ENCODE data around the gene PRDM16.

DNA sequence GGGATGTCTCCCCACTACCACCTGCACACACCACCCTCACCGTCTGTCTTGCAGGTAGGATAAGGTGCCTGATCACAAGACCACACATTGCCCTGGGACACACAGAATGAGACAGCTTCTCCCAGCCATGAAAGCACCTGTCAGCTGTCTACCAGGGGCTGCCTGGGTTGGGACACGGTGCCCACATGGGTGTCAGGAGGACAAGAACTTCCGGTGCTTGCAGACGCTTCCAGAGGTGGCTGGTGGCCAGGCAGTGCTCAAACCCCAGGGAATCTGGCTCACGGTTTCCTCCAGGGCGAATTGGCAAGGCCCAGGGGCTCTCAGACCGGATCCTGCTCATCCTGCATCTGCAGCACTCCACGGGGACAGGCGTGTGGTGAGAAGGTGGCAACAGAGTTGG is 202.9 kb downstream of the PRDM16 start:
- TF ChIP-seq, protein P1, sequence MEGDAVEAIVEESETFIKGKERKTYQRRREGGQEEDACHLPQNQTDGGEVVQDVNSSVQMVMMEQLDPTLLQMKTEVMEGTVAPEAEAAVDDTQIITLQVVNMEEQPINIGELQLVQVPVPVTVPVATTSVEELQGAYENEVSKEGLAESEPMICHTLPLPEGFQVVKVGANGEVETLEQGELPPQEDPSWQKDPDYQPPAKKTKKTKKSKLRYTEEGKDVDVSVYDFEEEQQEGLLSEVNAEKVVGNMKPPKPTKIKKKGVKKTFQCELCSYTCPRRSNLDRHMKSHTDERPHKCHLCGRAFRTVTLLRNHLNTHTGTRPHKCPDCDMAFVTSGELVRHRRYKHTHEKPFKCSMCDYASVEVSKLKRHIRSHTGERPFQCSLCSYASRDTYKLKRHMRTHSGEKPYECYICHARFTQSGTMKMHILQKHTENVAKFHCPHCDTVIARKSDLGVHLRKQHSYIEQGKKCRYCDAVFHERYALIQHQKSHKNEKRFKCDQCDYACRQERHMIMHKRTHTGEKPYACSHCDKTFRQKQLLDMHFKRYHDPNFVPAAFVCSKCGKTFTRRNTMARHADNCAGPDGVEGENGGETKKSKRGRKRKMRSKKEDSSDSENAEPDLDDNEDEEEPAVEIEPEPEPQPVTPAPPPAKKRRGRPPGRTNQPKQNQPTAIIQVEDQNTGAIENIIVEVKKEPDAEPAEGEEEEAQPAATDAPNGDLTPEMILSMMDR (conservative IDR thresholded peaks at IDR 0.05; ENCODE audit: low read depth in 2 of 2) = no peak
- TF ChIP-seq CREB1 (CRISPR knock-in tag; IDR thresholded peaks at IDR 0.05; ENCODE audit: low read depth) = no peak
- TF ChIP-seq EZH2 (IDR thresholded peaks at IDR 0.05; ENCODE audit: low read depth, unreplicated experiment) = no peak
- TF ChIP-seq POLR2AphosphoS5 (IDR thresholded peaks at IDR 0.05; ENCODE audit: low read depth) = no peak
- no peak for TF ChIP-seq NANOG (IDR thresholded peaks at IDR 0.05; ENCODE audit: borderline replicate concordance)
- no peak for TF ChIP-seq EZH2phosphoT487 (IDR thresholded peaks at IDR 0.05; ENCODE audit: unreplicated experiment)
- TF ChIP-seq, protein P2, sequence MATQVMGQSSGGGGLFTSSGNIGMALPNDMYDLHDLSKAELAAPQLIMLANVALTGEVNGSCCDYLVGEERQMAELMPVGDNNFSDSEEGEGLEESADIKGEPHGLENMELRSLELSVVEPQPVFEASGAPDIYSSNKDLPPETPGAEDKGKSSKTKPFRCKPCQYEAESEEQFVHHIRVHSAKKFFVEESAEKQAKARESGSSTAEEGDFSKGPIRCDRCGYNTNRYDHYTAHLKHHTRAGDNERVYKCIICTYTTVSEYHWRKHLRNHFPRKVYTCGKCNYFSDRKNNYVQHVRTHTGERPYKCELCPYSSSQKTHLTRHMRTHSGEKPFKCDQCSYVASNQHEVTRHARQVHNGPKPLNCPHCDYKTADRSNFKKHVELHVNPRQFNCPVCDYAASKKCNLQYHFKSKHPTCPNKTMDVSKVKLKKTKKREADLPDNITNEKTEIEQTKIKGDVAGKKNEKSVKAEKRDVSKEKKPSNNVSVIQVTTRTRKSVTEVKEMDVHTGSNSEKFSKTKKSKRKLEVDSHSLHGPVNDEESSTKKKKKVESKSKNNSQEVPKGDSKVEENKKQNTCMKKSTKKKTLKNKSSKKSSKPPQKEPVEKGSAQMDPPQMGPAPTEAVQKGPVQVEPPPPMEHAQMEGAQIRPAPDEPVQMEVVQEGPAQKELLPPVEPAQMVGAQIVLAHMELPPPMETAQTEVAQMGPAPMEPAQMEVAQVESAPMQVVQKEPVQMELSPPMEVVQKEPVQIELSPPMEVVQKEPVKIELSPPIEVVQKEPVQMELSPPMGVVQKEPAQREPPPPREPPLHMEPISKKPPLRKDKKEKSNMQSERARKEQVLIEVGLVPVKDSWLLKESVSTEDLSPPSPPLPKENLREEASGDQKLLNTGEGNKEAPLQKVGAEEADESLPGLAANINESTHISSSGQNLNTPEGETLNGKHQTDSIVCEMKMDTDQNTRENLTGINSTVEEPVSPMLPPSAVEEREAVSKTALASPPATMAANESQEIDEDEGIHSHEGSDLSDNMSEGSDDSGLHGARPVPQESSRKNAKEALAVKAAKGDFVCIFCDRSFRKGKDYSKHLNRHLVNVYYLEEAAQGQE (IDR thresholded peaks at IDR 0.05; ENCODE audit: unreplicated experiment) = no peak
- TF ChIP-seq ZNF114 (CRISPR knock-in tag; IDR thresholded peaks at IDR 0.05) = no peak
- no peak for TF ChIP-seq STAT1 (IDR thresholded peaks at IDR 0.05; ENCODE audit: unreplicated experiment)
- no peak for TF ChIP-seq JUNB (IDR thresholded peaks at IDR 0.05; ENCODE audit: unreplicated experiment)
- TF ChIP-seq, protein P3, sequence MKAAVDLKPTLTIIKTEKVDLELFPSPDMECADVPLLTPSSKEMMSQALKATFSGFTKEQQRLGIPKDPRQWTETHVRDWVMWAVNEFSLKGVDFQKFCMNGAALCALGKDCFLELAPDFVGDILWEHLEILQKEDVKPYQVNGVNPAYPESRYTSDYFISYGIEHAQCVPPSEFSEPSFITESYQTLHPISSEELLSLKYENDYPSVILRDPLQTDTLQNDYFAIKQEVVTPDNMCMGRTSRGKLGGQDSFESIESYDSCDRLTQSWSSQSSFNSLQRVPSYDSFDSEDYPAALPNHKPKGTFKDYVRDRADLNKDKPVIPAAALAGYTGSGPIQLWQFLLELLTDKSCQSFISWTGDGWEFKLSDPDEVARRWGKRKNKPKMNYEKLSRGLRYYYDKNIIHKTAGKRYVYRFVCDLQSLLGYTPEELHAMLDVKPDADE (IDR thresholded peaks at IDR 0.05) = no peak
- TF ChIP-seq ZNF331 (CRISPR knock-in tag; IDR thresholded peaks at IDR 0.05; ENCODE audit: low read depth) = no peak
- TF ChIP-seq, protein P4, sequence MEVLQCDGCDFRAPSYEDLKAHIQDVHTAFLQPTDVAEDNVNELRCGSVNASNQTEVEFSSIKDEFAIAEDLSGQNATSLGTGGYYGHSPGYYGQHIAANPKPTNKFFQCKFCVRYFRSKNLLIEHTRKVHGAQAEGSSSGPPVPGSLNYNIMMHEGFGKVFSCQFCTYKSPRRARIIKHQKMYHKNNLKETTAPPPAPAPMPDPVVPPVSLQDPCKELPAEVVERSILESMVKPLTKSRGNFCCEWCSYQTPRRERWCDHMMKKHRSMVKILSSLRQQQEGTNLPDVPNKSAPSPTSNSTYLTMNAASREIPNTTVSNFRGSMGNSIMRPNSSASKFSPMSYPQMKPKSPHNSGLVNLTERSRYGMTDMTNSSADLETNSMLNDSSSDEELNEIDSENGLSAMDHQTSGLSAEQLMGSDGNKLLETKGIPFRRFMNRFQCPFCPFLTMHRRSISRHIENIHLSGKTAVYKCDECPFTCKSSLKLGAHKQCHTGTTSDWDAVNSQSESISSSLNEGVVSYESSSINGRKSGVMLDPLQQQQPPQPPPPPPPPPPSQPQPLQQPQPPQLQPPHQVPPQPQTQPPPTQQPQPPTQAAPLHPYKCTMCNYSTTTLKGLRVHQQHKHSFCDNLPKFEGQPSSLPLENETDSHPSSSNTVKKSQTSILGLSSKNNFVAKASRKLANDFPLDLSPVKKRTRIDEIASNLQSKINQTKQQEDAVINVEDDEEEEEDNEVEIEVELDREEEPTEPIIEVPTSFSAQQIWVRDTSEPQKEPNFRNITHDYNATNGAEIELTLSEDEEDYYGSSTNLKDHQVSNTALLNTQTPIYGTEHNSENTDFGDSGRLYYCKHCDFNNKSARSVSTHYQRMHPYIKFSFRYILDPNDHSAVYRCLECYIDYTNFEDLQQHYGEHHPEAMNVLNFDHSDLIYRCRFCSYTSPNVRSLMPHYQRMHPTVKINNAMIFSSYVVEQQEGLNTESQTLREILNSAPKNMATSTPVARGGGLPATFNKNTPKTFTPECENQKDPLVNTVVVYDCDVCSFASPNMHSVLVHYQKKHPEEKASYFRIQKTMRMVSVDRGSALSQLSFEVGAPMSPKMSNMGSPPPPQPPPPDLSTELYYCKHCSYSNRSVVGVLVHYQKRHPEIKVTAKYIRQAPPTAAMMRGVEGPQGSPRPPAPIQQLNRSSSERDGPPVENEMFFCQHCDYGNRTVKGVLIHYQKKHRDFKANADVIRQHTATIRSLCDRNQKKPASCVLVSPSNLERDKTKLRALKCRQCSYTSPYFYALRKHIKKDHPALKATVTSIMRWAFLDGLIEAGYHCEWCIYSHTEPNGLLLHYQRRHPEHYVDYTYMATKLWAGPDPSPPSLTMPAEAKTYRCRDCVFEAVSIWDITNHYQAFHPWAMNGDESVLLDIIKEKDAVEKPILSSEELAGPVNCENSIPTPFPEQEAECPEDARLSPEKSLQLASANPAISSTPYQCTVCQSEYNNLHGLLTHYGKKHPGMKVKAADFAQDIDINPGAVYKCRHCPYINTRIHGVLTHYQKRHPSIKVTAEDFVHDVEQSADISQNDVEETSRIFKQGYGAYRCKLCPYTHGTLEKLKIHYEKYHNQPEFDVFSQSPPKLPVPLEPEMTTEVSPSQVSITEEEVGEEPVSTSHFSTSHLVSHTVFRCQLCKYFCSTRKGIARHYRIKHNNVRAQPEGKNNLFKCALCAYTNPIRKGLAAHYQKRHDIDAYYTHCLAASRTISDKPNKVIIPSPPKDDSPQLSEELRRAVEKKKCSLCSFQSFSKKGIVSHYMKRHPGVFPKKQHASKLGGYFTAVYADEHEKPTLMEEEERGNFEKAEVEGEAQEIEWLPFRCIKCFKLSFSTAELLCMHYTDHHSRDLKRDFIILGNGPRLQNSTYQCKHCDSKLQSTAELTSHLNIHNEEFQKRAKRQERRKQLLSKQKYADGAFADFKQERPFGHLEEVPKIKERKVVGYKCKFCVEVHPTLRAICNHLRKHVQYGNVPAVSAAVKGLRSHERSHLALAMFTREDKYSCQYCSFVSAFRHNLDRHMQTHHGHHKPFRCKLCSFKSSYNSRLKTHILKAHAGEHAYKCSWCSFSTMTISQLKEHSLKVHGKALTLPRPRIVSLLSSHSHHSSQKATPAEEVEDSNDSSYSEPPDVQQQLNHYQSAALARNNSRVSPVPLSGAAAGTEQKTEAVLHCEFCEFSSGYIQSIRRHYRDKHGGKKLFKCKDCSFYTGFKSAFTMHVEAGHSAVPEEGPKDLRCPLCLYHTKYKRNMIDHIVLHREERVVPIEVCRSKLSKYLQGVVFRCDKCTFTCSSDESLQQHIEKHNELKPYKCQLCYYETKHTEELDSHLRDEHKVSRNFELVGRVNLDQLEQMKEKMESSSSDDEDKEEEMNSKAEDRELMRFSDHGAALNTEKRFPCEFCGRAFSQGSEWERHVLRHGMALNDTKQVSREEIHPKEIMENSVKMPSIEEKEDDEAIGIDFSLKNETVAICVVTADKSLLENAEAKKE (CRISPR knock-in tag; IDR thresholded peaks at IDR 0.05) = no peak

All from GM23338 (cell line).